ENCODE results near the gene CDH23. TPM values are rescaled to one million over a fixed set of nuclear protein-coding genes. Genes with fewer than 3 reads are reported as not detected.

CDH23 gene
- total and polyA plus RNA-seq, 9 of the 15 experiments (the other 6 are each of a cell fraction or from before 2014, with no cell fraction given) = 0.18 to 1.2 (median 0.47) TPM

DNA sequence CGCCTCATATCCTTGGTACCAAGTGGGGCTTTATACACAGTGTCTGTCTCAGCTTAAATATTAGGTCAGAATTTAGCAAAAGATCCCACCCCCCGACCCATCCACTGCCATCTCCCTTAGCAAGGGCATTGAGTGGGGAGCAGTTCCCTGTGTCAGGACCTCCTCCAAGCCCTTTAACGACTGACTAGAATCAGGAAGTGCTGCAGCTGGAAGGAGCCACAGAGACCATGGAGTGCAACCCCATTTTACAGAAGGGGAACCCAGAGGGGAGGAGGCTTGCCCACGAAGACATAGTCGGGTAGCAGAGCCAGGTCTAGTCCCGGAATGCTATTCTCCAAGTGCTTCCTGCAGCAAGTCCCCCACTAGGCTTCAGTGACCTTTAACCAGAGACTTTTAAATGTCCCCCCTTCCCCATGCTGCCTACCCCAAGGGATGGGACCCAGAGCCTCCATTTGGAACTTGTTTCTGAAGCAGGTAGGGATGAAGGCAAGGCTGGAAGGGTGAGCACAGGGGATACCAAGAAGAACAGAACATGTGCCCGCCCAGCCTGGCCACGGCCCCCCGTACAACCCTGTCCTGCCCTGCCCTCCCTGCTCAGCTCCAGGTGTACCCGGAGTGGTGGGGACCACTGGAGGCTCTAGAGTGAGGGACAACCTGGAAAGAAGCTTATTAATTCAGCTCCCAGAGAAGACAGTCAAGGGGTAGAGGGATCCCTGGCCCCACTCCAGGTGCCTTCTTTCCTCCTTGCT is 281.5 kb downstream of the CDH23 start:
- ChIA-PET POLR2A (interaction anchor here (0.7 to 1.1 kb wide), 2 partner anchors 18 to 55 kb away, joined by 3 read pairs; no protein-coding TSS in a partner anchor), CTCF (ENCODE audit: low intra/inter-chr PET ratio) (no interaction called here)
- Histone ChIP-seq H3K79me2 (ENCODE audit: control insufficient read depth, insufficient read depth, low read length) (no peaks in the 10 kb centered on the region), H3K9me1 (ENCODE audit: control insufficient read depth, insufficient read depth, low read length) (no peaks in the 10 kb centered on the region), H3K4me2 (ENCODE audit: insufficient read depth, low read length) (no peak overlapping the region), H3K27me3 (ENCODE audit: control insufficient read depth in 2 of 2, insufficient read depth in 2 of 2, low read length in 2 of 2) (no peaks in the 10 kb centered on the region), H2AFZ (ENCODE audit: low read depth, low read length) (no peak overlapping the region), H3K27ac (ENCODE audit: extremely low read depth, low read depth, low read length) (no peak overlapping the region), H3K9me3 (replicated peaks; ENCODE audit: control insufficient read depth, insufficient read depth, low read depth, low read length) (no peaks in the 10 kb centered on the region), H3K4me3 (no peak overlapping the region), H4K20me1 (replicated peaks; ENCODE audit: control insufficient read depth, insufficient read depth, low read length) (no peaks in the 10 kb centered on the region), H3K36me3 (ENCODE audit: control insufficient read depth, insufficient read depth, low read length) (no peaks in the 10 kb centered on the region), H3K4me1 (replicated peaks in 1 of 2; ENCODE audit: control insufficient read depth in 2 of 2, insufficient read depth in 2 of 2, low read length in 2 of 2) (peaks cover 0 to 12% of the 10 kb centered on the region in 2 experiments; a peak in 2 of 5 replicates), H3K9ac (ENCODE audit: insufficient read depth in 1 of 2, low read depth in 2 of 2, low read length in 2 of 2) (no peak overlapping the region; a peak in 1 of 4 replicates)
- in situ Hi-C loops (cut with MboI) = no loop called here
- no peak for ATAC-seq
- intact Hi-C loops (cut with micrococcal nuclease) = no loop called here
- no peak for DNase-seq (ENCODE audit: extremely low read depth in 1 of 4, low spot score in 3 of 4)
- no peak for FAIRE-seq
- WGBS (ENCODE audit: insufficient coverage, low coverage, missing lambda C conversion rate) = 40% methylated on average over 10 of the region's 10 CpGs
- TF ChIP-seq RBM25 (IDR thresholded peaks at IDR 0.05; ENCODE audit: low read depth, low read length, severe bottlenecking) (peak; percentile 25), ZNF695 (CRISPR knock-in tag; IDR thresholded peaks at IDR 0.05) (no peak), SPI1 (IDR thresholded peaks at IDR 0.05; ENCODE audit: borderline replicate concordance, low read depth, low read length) (peak; percentile 66; the same call in 1 of the 2 replicates)
- BruUV-seq (replicated peaks) = no TSS peak

DNA sequence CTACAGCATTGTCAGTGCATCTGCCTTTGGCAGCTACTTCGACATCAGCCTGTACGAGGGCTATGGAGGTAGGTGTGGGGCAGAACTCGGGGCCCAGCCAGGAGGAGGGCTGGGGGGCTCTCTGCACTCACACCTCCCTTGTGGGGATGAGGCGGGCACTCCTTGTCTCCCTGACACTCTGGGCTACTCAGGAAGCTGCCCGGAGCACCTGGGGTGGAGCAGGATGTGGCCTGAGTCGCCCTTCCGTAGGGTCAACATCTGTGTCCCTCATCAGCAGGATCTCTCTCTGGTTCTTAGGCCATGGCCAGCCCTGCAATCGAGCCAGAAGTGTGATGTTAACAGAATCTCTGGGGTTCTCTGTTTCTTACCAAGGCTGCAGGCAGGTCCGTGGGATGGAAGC is 282.7 kb downstream of the CDH23 start:
- 45% methylated on average over 9 of the region's 9 CpGs for WGBS (ENCODE audit: insufficient coverage, low coverage, missing lambda C conversion rate)
- no peaks in the 10 kb centered on the region for H3K27me3 ChIP-seq (ENCODE audit: control insufficient read depth in 2 of 2, insufficient read depth in 2 of 2, low read length in 2 of 2)
- no peaks in the 10 kb centered on the region for H3K79me2 ChIP-seq (ENCODE audit: control insufficient read depth, insufficient read depth, low read length)
- no peaks in the 10 kb centered on the region for H3K9me1 ChIP-seq (ENCODE audit: control insufficient read depth, insufficient read depth, low read length)
- no TSS peak for BruUV-seq (replicated peaks)
- DNase-seq (ENCODE audit: extremely low read depth in 1 of 4, low spot score in 3 of 4) (no peak), ATAC-seq (no peak; the same call in 1 of the 3 replicates), FAIRE-seq (no peak)
- H3K27ac ChIP-seq (ENCODE audit: extremely low read depth, low read depth, low read length) = no peak overlapping the region
- peaks cover 5 to 16% of the 10 kb centered on the region in 2 experiments for H3K4me1 ChIP-seq (replicated peaks in 1 of 2; ENCODE audit: control insufficient read depth in 2 of 2, insufficient read depth in 2 of 2, low read length in 2 of 2)
- CTCF ChIA-PET (ENCODE audit: low intra/inter-chr PET ratio) = no interaction called here
- intact Hi-C loops (cut with micrococcal nuclease) = no loop called here
- H2AFZ ChIP-seq (ENCODE audit: low read depth, low read length) = peak overlapping the region; percentile 11; the same call in 1 of the 2 replicates
- POLR2A ChIA-PET = interaction anchor here (0.6 to 1.1 kb wide), 3 partner anchors 17 to 34 kb away, joined by 3 read pairs; no protein-coding TSS in a partner anchor
- TF ChIP-seq ATF7 (IDR thresholded peaks at IDR 0.05) = no peak
- no peak for TF ChIP-seq ETS2 (tag; IDR thresholded peaks at IDR 0.05; ENCODE audit: borderline replicate concordance, poor library complexity, severe bottlenecking)
- peak; percentile 65 for TF ChIP-seq GABPA (tag; conservative IDR thresholded peaks at IDR 0.05; ENCODE audit: low read depth)
- H3K4me3 ChIP-seq = no peak overlapping the region
- H3K4me2 ChIP-seq (ENCODE audit: insufficient read depth, low read length) = no peak overlapping the region
- H3K9ac ChIP-seq (ENCODE audit: insufficient read depth in 1 of 2, low read depth in 2 of 2, low read length in 2 of 2) = peak overlapping the region in 1 of 2 experiments; percentile 18; a peak in 2 of 4 replicates
- H3K36me3 ChIP-seq (ENCODE audit: control insufficient read depth, insufficient read depth, low read length) = no peaks in the 10 kb centered on the region
- in situ Hi-C loops (cut with MboI) = no loop called here
- H3K9me3 ChIP-seq (replicated peaks; ENCODE audit: control insufficient read depth, insufficient read depth, low read depth, low read length) = no peaks in the 10 kb centered on the region
- H4K20me1 ChIP-seq (replicated peaks; ENCODE audit: control insufficient read depth, insufficient read depth, low read length) = no peaks in the 10 kb centered on the region
